HG03469 (cell line): Measurements from ENCODE around the gene CPNE5.

Experiments
- ATAC-seq: cut with Tn5 transposase; IDR thresholded peaks from one replicate; pipeline ENCODE4 v1.9.1; 2021; ENCODE audit warnings: mild to moderate bottlenecking, moderate library complexity, moderate number of reproducible peaks; ENCODE audit not compliant: unreplicated experiment

Gene CPNE5

GRCh38 chr6:36838896-36839748 lies at the start of gene CPNE5:
CPNE5 (minus strand) TSS chr6:36839444; CDS start chr6:36839377, 67 bp downstream.
- no peak for ATAC-seq

- ATAC-seq: no peak
Observed at GRCh38 chr6:36888115-36888643, 48.9 kb upstream of the CPNE5 start.

DNA sequence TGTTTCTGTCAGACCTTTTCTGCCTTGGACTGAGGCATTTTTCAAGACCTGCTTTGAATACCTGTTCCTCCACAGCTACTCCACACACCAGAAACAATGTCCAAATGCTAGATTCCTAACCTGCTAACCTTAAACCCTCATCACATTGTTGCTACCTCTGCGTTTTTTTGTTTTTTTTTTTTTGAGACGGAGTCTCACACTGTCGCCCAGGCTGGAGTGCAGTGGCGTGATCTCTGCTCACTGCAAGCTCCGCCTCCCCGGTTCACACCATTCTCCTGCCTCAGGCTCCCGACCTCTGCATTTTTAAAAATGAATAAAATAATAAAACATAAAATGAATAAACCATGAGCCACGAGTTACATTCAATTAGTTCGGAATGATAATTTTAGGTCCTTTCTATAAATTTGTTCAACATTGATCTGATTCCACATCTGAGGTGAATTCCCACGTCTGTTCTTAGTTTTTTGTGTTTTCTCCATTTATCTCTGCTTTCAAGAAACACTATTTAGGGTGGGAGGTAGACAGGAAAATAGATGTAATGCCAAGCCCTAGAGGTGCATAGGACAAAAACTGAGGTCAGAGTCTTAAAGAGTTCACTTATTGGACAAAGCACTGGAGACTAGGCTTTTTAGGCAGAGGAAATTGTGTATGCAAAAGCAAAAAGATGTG lies 47.8 kb upstream of the CPNE5 start:
- ATAC-seq: no peak

GRCh38 chr6:36885461-36886401 lies 46.5 kb upstream of the CPNE5 start, which contains the start of gene C6orf89:
C6orf89 (plus strand) TSS chr6:36885952; CDS start chr6:36899445, 13,493 bp downstream.
- peak; percentile 93 for ATAC-seq

- no peak for ATAC-seq
Observed at GRCh38 chr6:36884610-36885009, 45.4 kb upstream of the CPNE5 start.

GRCh38 chr6:36875250-36875633 lies 36.0 kb upstream of the CPNE5 start:
- ATAC-seq: no peak

DNA sequence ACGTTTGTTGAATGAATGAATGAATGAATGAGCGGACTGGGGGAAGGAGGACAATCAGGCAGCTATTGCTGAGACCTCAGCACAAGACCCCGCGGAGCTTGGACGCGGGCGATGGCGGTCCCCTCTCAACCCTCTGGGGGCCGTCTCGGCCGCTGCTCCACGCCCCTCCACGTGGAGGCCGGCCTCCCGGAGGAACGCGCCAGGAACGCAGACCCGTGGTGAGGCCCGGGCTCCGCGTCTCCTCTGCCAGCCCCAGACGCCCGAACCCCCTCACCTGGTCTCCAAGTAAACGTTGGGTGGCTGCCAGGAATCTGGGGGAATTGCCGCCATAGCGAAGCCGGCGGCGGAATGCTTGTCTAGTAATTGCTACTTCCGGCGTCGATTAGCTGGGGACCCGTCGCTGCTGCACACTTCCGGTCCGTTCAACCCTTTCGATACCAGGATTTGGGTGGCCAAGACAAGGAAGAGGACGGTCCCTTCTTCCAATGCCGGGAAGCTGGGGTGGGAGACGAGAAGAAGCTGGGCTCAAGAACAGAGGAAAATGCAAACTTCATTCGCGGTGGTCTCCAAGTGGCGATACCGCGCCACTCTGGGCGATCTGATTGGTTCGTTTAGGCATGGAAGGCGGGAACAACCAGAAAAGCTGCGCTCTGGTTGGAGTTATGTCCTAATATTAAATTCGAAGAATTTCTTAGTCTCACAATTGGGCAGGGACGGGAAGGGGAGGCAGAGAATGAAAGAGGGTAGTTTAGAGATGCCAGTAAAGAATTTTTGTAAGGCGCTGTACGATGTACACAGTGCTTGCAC lies 35.4 kb upstream of the CPNE5 start, which contains the start of gene PPIL1:
TSS of gene PPIL1 (minus strand) at position 361 of the 807 bp plus-strand sequence. CDS start at position 330, 31 bp downstream.
- no peak for ATAC-seq

DNA sequence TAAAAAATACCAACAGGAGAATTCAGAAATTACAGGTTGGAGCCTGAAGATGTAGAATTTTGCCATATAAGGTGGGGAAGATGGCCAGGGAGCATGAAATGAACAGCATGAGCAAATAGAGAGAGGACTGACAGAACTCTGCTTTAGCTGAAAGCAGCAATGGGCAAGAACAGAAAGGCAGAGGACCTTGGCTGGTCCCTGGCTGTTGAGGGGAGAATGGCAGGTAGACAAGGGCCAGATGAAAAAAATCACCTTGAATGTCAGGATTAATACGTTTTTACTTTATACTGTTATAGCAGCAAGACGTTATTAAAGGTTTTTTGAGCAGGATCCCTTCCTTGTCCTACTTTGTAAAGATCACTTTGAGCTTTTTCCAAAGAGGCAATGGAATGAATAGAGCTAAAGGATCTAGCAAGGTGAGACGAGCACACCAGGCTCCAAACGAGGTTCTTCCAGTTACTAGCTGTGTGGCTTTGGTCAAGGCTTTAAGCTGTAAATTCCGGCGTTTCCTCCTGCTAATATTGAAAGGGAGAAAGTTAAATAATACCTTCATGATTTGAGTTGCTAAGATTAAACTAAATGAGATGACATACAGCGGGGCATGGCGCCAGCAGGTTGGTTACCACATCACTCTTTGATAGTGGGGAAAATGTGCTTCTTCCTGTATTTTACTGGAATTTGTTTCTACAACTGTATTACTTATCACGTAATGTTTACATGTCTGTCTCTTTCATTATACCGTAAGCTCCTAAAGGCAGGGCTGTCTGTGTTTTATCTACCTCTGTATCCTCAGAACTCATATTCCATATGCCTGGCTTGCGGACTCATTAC lies 34.6 kb upstream of the CPNE5 start:
- no peak for ATAC-seq

DNA sequence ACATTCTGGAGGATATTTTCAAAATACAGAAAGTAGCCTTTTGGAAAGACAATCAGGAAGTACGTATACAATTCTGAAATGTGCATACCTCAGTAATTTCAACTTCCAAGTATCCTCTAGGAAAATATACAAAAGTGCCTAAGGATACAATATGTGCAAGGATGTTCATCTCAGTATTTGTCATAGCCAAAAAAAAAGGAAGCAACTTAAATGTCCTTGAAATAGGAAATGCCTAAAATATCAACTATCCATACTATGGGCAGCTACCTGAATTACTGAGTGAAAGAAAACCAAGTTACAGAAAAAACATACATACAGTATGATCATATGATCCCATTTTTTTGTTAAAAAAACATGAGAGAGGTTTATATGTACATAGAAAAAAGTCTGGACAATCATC lies 33.9 kb upstream of the CPNE5 start:
- ATAC-seq: no peak

GRCh38 chr6:36871686-36872085 lies 32.4 kb upstream of the CPNE5 start:
- no peak for ATAC-seq

DNA sequence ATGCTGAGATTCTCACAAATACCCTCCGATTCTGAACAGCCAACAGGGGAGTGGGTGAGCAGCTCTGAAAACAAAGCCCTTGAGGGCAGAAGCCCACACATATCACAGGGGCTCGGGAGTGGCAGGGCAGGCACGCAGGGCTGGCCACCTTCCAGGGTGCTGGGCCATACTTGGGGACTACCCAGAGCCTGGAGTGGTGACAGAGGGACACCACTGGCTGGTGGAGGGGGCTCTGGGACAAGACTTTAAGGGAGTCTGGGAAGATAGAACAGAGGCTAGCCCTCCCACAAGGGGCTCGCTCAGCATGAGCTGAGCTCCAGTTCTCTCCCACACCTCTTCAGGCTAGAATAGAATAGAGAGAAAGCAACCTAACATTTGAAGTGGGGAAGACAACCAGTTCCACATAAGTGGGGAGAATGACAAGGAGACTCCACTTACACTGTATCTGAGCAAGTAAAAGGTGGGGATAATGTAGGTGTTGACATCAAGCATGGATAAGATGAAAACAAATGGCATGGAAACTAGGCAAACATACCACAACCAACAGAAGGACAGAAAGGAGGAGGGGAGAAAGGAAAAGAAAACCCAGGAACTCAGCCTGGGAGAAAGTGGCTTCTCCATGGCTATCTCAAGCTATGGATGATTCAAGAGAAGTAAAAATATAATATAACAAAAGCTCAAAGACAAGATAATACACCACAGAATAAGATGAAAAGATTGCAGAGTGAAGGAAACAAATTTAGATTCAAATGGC lies 28.4 kb upstream of the CPNE5 start:
- ATAC-seq: no peak

DNA sequence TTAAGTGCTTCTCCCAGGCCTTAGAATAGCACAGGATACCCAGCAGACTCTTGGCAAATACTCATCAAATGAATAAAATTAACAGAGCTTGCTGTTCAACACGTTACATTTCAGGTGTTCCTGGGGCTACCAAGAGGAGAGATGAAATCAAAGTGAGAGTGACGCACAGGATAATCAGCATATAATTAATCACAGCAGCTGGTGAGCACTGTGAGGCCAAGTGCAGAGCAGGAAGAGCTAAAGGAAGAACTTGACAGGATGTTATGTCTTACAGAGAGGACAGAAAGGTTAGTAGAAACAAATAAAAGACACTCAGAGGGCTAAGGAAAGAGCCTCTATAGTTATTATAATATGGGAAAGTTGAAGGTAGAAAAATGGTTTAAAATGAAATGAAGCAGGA lies 26.6 kb upstream of the CPNE5 start:
- no peak for ATAC-seq

- ATAC-seq: no peak
Observed at GRCh38 chr6:36863670-36864540, 24.7 kb upstream of the CPNE5 start.

DNA sequence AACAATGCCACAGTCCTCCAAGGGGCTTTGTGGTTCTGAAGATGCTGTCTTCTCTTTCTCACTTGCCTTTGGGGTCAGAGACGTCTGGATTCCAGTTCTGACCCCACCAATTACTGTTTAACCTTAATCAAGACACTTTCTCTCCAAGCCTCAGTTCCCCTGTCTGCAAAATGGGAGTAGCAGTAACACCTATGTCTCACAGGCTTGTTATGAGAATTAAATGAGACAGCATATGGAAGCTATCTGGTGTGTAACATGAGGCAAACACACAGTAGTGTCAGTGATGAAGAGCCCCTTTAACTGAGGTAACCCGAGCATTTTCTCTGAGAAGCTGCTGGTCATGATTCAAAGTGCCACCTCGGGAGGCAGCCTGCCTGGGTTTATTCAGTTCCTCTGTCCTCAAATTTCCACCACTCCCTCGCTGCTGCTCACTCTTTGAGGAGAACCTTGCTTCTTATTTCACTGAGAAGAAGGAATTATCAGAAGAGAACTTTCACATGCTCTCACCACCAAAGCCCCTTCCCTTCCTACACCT lies 23.7 kb upstream of the CPNE5 start:
- no peak for ATAC-seq

GRCh38 chr6:36862164-36862847 lies 23.1 kb upstream of the CPNE5 start:
- ATAC-seq: no peak

- ATAC-seq: no peak
Observed at GRCh38 chr6:36860126-36860525, 20.9 kb upstream of the CPNE5 start.
